ENCODE measurements around the gene GRHPR.
"Not testable (repeated sequence)": the region's sequence is repeated elsewhere in the genome, so short reads cannot be mapped to it uniquely, and the experiment has no call there.

DNA sequence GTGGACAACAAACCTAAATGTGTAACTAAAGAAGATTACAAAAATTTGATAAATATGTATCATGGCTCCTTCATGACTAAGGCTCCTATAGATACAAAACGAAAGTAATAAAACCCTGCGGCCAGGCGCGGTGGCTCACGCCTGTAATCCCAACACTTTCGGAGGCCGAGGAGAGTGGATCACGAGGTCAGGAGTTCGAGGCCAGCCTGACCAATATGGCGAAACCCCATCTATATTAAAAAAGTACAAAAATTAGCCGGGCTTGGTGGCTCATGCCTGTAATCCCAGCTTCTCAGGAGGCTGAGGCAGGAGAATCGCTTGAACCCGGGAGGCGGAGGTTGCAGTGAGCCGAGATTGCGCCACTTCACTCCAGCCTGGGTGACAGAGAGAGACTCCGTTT is 45.0 kb downstream of the GRHPR start:
- not testable (repeated sequence) for TF ChIP-seq EZH2phosphoT487 (conservative IDR thresholded peaks at IDR 0.05; ENCODE audit: low read length)
- TF ChIP-seq, protein P1, sequence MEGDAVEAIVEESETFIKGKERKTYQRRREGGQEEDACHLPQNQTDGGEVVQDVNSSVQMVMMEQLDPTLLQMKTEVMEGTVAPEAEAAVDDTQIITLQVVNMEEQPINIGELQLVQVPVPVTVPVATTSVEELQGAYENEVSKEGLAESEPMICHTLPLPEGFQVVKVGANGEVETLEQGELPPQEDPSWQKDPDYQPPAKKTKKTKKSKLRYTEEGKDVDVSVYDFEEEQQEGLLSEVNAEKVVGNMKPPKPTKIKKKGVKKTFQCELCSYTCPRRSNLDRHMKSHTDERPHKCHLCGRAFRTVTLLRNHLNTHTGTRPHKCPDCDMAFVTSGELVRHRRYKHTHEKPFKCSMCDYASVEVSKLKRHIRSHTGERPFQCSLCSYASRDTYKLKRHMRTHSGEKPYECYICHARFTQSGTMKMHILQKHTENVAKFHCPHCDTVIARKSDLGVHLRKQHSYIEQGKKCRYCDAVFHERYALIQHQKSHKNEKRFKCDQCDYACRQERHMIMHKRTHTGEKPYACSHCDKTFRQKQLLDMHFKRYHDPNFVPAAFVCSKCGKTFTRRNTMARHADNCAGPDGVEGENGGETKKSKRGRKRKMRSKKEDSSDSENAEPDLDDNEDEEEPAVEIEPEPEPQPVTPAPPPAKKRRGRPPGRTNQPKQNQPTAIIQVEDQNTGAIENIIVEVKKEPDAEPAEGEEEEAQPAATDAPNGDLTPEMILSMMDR (IDR thresholded peaks at IDR 0.05; ENCODE audit: insufficient read depth, low read length, poor library complexity, severe bottlenecking) = not testable (repeated sequence)
